ENCODE results near the gene IGSF3.
"Not testable (repeated sequence)": the region's sequence is repeated elsewhere in the genome, so short reads cannot be mapped to it uniquely, and the experiment has no call there.

Gene IGSF3

GRCh38 chr1:116595946-116596741 lies 71.4 kb downstream of the IGSF3 start:
- DNase-seq (ENCODE audit: low read depth), result not testable (repeated sequence)

DNA sequence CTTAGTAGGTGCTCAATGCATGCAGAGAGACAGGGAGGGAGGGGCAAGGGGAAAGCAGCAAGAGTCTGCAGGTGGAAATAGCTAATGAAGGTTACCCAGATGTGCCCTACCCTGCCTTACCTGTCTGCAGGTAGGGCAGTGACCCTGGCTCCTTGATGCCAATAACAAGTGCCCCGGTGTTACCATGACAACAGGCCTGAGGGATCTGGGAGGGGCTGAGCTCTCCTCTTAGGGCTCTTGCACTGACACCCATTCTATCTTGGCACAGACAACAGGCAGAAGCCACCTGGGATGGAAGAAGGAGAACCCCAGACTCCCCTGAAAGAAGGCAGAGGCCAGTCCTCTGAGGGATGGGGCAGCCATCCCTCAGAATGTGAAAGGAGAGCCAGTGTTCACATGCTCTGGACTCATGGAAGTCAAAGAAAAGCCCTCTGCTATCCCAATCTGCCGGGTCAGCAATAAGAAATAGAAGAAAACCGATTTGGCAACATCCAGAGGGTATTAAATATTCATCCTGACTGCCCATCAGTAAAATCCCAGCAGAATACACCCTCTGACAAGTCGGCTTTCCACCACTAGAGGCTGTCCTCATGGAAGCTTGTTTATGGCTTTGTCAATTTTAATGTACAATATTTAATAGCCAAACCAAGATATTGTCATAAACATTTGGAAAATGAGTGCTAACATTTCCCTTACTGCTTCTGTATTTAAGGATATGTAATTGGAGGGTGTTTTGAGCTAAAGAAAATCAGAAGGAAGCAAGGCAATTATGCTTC lies 72.3 kb downstream of the IGSF3 start:
- not testable (repeated sequence) for DNase-seq (ENCODE audit: low read depth)

DNA sequence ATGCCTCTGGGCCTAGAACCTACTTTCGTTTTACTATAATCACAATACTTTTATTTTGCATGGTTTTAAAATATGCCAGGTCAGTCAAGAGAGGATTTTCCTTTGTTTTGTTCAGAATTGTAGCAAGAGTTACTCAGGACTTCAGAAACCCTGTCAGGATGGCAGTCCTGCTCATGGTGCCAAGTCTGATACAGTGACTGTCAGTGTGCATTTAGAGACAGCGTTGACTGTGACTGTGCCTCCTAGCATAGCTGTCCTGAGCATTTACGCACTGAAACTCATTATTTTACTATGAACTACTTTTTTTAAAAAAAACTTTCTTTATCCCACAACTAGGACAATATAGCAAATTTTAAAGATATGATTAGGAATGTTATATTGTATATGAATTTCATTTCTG lies 73.6 kb downstream of the IGSF3 start:
- not testable (repeated sequence) for DNase-seq (ENCODE audit: low read depth)

GRCh38 chr1:116593401-116593800 lies 74.1 kb downstream of the IGSF3 start:
- not testable (repeated sequence) for DNase-seq (ENCODE audit: low read depth)

GRCh38 chr1:116591951-116592605 lies 75.5 kb downstream of the IGSF3 start:
- not testable (repeated sequence) for DNase-seq (ENCODE audit: low read depth)

DNA sequence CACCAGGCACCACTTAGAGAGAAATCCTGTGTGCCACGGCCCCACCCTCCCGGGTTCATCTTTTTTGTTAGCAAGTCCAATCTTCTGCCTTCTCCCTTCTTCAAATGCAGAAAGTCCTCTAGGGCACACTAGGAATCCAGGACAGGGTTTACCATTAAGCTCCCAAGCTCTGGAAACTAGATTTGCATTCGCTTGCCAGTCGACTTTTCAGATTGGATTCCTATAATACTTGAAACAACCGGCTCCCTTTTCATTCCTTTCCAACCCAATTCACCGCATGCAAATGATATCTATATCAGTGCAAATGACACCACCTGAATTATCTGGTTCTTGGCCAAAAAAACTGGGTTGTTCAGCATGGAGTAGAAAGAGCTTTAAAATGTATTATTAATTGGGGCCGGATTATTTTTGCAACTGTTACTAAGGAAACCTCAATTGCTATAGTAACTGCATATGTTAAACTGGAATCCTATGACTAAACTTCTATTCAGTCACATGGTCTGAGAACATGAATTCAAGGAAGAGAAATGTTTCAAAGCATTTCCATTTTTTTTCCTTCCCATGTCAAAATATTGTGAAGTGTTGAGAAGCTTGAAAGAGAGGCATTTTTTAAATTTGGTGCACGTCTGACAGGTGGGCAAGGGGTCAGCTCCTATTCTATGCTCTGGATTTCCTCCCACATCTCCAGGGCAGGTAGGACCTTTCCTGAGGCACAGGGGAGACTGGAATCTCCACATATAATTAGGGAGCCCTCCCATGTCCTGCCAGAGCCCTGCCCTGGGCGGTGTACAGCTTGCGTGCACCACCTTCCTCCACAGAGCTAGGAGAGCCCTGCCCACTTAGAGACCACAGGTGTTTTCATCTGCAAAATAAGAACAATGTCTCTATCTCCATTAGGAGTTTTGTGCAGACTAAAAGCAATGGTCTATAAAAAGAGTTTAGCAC lies 76.3 kb downstream of the IGSF3 start:
- not testable (repeated sequence) for DNase-seq (ENCODE audit: low read depth)

- not testable (repeated sequence) for DNase-seq (ENCODE audit: low read depth)
Observed at GRCh38 chr1:116590359-116591005, 77.1 kb downstream of the IGSF3 start.

- DNase-seq (ENCODE audit: low read depth), result not testable (repeated sequence)
Observed at GRCh38 chr1:116589101-116589735, 78.3 kb downstream of the IGSF3 start.

DNA sequence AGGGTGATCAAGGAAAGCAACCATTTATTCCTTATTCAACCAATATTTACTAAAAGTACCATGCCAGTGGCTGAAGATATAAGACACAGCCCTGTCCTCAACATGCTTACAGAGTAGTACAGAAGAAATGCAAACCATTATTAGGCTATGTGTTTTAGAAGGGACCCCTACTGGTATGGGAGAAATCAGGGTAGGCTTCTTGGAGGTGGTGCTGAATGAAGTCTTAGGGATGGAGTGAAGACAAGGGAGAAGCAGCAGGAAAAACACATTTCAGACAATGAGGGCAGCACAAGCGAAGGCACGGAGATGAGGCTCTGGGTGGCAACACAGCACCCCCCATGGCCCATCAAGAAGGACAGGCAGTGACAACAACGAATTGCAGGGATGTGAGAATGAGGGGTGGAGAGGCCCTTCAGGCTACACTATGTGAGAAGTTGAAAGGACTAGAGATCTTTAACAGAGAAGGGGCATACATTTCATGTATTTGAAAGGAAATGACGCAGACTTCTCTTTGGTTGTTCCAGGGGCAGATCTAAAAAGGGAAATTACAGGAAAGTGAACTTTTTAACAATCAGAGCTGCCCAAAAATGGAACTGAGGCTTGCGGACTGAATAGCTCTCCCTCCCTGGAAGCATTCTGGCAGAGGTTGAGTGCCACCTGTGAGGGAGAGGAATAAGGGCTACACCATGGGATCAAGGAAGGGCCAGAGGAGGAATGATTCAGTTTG lies 79.9 kb downstream of the IGSF3 start:
- DNase-seq (ENCODE audit: low read depth), result no peak

GRCh38 chr1:116586741-116587143 lies 80.8 kb downstream of the IGSF3 start:
- DNase-seq (ENCODE audit: low read depth), result no peak

DNA sequence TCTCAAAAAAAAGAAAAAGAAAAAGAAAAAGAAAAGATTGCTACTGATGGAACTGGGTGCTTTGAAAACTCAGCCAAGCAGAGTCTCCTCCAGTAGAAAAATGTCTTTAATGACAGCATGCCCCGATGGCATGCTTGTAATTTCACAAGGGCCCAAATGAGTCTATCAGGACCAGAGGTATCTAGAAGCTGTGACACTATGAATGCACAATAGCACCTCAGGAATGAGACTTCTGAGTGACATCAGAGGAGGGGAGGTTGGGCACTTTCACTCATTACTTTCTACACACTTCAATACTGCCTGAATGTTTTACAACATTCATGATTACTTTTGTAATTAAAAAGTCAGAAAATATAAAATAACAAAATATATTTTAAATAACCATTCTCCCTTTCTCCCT lies 81.6 kb downstream of the IGSF3 start:
- DNase-seq (ENCODE audit: low read depth), result no peak

- DNase-seq (ENCODE audit: low read depth), result no peak
Observed at GRCh38 chr1:116581323-116581885, 86.1 kb downstream of the IGSF3 start.

DNA sequence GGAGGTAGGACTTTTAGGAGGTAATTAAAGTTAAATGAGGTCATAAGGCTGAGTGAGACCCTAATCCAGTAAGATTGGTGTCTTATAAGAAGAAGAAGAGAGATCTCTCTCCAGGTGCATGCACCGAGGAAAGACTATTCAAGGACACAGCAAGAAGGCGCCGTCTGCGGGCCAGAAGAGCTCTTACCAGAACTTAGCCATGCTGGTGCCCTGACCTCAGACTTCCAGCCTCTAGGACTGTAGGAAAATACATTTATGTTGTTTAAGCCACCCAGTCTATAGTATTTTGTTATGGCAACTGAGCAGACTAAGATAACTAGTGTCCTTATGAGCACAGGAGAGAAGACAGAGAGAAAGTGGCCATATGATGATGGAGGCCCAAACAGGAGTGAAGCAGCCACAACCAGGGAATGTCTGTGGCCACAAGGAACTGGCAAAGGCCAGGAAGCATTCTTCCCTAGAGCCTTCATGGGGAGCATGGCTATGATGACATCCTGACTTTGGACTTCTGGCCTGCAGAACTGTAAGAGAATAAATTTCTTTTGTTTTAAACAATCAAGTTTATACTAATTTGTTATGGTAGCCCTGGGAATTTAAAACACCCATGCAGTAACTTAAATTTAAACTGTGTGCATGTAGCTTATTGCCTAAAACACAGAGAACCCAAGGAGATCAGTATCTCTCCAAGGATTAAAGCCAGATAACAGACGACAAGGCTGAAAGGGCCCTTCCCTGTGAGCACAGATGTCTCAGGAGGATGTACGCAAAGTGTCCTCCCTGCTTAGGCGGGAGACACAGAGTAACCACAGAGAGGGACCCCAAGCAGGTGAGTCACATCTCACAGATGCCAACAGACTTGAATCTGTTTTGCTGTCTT lies 86.8 kb downstream of the IGSF3 start:
- no peak for DNase-seq (ENCODE audit: low read depth)

DNA sequence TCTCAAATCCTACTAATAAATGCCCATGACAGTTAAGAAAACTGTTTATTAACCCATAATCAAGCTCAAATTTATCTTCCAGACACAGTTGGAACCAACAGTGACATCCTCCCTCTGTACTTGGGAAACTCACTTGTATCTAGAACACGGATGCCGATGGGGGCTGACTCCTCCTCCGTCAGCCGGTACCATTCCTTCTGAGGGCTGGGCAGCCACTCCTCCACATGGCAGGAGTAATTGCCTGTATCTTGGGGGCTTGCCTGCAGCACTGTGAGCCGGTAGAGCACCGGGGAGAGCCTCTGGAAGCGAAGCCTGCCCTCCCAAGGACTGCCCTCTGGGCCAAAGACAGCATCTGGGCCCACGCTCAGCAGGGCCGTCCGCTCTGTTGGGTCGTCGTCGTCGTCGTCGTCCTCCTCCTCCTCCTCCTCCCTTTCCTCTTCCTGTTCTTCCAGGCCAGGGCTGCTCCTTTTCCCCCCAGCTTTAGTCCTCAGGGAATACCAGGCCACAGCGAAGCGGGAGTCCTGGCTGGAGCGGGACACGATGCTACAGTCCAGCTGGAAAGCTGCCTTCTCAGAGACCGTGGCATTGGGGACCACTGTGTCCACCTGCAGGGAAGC lies 88.2 kb downstream of the IGSF3 start:
- DNase-seq (ENCODE audit: low read depth), result no peak

- no peak for DNase-seq (ENCODE audit: low read depth)
Observed at GRCh38 chr1:116578581-116578980, 89.0 kb downstream of the IGSF3 start.

DNA sequence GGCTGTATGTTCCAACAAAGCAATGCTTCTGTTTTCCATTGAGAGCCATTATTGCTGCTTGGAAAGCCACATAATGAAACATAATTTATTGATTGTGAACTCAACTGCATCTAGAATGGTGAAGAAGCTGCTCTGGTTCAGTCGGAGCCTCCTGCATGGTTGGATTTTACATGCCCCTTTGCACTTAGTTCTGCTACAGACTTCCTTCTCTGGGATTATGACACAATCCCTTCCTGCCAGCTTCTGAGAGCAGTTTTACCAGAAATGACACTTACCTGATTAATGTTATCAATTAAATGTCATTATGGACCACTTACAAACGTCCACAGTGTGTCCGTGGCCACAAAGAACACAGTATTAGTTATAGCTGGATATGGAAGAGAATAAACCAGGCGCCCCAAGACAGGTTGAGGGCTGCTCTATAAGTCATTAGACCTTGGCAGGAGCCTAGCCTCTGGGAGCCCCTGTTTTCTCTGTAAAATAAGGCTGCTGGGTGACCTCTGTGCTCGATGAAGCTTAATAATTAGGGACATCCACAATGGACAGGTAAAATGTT lies 89.7 kb downstream of the IGSF3 start:
- DNase-seq (ENCODE audit: low read depth), result no peak

GRCh38 chr1:116574581-116575291 lies 92.8 kb downstream of the IGSF3 start:
- DNase-seq (ENCODE audit: low read depth), result no peak

Measured in stimulated activated CD8-positive, alpha-beta memory T cell treated with anti-CD3 and anti-CD28 coated beads, Interleukin-7, amount 100 ng/mL, for 24 hours (primary cell).